Hematopoietic multipotent progenitor cell treated with erythropoietin and hydrocortisone succinate and interleukin-3 and kit ligand, for 17 days (in vitro differentiated cells): Measurements from ENCODE around the gene PRR11.
A peak's percentile ranks its signal among the peaks of the same experiment; 100 is the strongest.
"Not testable (repeated sequence)": the region's sequence is repeated elsewhere in the genome, so short reads cannot be mapped to it uniquely, and the experiment has no call there.

Experiments used
- DNase-seq: peaks from one replicate; pipeline ENCODE4 v3.0.0-alpha.2; 2015; ENCODE audit warnings: low spot score

Gene PRR11

DNA sequence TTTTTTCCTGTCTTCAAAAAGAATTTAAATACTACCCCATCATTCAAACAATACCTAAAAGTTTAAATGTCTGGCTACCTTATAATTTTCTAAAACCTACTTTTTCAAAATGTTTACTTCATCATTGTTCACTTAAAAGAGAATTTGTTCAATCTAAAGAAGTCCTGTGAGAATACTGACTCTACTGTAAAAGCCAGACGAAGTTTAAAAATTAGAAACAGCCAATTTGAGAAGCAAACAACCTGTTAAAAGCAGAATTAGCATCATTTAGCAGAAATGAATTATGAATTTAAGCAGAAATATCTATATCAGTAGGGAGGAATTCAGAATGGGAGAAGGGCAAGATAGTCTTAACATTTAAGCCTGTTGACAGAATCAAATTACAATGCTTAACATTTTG lies 2.6 kb upstream of the PRR11 start:
- DNase-seq: no peak

GRCh38 chr17:59154292-59154720 lies 1.2 kb upstream of the PRR11 start:
- no peak for DNase-seq

DNA sequence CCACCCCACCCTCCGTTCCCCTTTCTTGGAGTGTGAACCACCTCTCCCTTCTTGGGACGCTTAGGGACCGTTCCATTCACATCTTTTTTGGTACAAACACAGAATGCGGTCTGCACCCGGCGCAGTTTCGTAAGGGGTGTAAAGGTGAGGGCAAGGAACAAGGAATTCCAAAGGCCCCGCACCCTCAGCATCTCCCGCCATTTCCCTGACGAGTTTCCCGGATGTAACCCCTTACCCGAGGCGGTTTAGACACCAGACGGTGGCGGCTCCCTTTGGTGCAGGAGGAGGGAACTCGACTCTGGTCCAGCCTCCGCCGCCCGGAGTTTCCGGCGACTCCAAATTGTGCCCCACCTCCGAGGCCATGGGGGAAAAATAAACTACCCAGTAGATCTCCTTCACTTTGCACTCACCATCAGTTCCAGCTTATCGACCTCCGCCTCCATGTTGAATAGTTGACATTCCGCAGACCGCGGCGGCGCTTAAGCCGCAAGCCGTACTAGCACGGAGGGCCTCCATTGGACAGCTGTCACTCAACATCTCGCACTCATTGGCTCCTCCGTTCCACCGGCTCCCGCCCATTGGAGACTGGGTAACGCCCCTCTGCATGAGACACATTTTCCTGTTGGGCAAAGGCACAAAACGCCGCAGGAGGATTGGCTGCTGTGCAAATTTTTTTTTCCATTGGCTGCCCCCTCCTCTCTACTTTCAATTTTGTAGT lies 666 bp upstream of the PRR11 start, which contains the start of gene SKA2:
Gene SKA2, minus strand, starts transcription at position 466 of the 718 bp plus-strand sequence. Its CDS starts 23 bp downstream, at position 443.
- DNase-seq: no peak

GRCh38 chr17:59160157-59161025 lies 4.8 kb downstream of the PRR11 start:
- no peak for DNase-seq

- DNase-seq: no peak
Measured at GRCh38 chr17:59161477-59161876, 5.9 kb downstream of the PRR11 start.

- peak; percentile 45 for DNase-seq
Measured at GRCh38 chr17:59165933-59166342, 10.4 kb downstream of the PRR11 start.

DNA sequence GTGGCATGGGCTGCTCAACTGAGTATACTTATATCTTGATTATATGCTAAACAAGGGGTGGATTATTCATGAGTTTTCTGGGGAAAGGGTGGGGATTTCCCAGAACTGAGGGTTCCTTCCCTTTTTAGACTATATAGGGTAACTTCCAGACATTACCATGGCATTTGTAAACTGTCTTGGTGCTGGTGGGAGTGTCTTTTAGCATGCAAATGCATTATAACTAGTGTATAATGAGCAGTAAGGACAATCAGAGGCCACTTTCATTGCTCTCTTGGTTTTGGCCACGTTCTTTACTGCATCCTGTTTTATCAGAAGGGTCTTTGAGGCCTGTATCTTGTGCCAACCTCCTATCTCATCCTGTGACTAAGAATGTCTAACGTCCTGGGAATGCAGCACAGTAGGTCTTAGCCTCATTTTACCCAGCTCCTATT lies 12.0 kb downstream of the PRR11 start:
- DNase-seq: no peak

DNA sequence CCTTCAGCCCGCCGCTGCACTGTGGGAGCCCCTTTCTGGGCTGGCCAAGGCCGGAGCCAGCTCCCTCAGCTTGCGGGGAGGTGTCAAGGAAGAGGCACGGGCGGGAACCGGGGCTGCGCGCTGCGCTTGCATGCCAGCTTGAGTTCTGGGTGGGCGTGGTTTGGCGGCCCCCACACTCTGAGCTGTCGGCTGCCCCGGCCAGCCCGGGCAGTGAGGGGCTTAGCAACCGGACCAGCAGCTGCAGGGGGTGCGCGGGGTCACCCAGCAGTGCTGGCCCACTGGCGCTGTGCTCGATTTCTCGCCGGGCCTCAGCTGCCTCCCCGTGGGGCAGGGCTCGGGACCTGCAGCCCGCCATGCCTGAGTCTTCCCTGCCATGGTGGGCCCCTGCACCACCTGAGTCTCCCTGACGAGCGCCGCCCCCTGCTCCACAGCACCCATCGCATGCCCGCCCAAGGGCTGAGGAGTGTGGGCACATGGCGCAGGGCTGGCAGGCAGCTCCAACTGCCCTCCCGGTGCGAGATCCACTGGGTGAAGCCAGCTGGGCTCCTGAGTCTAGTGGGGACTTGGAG lies 17.0 kb downstream of the PRR11 start:
- DNase-seq: no peak

DNA sequence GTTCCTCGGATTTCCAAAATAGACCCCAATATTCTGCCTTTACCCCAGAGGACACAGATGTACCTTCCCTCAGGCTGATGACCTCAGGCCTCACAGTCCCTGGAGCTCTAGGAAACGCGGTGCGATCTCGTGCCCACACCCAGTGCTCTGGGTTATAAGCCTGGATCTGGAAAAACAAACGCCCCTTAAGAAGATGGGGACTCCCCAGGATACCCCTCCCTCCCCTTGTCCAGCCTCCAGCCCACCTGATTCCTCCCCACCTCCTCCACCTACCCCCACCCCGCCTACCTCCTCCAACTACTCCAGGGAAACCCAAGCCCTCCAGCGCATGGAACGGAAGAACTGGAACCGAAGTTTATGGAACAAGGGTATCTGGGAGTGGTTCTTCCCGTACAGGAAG lies 19.1 kb downstream of the PRR11 start:
- no peak for DNase-seq

DNA sequence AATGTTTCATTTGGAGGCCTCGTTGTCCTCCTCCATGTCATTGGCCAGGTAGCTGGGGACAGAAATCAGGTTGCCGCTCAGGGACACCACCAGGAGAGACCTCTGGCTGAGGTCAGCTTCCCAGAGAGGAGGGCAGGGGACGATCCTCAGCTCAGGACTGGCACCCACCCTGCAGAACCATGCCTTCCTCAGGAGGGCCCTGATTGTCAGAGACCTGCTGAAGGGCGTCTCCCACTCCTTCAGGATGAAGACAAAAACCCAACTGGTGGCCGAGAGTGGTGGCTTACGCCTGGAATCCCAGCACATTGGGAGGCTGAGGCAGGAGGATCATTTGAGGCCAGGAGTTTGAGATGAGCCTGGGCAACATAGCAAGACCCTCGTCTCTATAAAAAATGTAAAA lies 19.5 kb downstream of the PRR11 start:
- DNase-seq: no peak

DNA sequence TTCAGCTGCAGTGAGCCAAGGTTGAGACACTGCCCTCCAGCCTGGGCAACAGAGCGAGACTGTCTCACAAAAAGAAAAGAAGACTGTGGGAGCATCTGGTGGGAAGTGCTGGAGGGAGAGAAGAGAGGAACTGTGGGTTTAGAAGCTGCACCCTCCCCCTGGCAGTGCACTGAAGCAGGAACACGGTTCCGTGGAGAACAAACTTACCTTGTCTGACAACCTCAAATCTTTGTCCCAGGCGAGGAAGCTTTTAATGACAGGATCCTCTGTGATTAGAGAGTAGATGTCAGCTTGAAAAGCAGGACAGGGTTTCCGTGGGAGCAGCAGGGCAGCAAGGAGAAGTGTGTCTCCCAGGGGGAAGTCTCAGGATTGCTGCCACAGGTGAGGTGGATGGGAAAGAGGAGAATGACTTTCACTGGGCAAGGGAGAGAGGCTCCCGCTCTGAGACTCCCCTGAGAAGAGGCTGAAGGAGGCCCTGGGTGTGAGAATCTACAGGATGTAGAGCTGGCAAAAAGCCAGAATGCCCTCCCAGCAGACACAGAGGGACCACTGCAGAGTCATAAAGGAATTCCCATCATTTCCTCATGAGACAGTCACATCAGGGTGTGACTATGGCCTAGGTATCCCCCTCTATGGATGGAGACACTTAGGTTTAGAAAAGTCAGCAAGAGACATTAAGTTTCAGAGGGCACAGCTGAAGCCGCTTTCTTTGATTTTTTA lies 22.9 kb downstream of the PRR11 start:
- DNase-seq: no peak

DNA sequence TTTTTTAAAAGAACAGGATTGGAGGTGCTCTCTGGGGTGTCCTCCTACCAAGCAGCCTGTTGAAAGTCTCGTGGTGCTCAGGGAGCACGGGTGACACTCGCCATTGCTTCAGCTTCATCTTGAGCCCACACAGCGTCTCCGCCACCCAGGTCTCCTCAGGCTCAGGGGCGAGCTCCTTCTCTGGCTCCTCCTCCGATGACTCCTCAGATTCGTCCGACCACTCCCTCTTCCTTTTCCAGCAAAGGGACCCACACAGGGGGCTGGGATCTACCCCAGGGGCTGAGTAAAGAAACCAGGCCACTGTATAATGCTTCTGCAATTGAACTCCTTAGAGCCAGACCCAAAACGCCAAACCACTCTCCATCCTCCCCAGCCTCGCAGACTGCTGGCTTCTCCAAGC lies 24.1 kb downstream of the PRR11 start:
- not testable (repeated sequence) for DNase-seq

DNA sequence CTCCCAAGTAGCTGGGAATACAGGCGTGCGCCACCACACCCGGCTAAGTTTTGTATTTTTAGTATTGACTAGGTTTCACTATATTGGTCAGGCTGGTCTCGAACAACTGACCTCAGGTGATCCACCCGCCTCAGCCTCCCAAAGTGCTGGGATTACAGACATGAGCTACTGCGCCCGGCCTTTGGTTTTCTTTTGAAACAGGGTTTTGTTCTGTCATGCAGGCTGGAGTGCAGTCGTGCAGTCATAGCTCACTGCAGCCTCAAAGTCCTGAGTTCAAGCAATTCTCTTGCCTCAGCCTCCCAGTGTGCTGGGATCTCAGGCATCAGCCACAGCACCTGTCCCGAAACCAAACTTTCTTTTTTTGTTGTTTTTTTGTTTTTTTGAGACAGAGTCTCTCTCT lies 25.1 kb downstream of the PRR11 start:
- no peak for DNase-seq

DNA sequence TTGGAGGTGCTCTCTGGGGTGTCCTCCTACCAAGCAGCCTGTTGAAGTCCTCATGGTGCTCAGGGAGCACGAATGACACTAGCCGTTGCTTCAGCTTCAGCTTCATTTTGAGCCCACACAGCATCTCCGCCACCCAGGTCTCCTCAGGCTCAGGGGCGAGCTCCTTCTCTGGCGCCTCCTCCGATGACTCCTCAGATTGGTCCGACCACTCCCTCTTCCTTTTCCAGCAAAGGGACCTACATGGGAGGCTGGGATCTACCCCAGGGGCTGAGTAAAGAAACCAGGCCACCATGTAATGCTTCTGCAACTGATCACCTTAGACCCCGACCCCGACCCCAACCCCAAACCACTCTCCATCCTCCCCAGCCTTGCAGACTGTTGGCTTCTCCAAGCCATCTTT lies 25.9 kb downstream of the PRR11 start:
- no peak for DNase-seq

DNA sequence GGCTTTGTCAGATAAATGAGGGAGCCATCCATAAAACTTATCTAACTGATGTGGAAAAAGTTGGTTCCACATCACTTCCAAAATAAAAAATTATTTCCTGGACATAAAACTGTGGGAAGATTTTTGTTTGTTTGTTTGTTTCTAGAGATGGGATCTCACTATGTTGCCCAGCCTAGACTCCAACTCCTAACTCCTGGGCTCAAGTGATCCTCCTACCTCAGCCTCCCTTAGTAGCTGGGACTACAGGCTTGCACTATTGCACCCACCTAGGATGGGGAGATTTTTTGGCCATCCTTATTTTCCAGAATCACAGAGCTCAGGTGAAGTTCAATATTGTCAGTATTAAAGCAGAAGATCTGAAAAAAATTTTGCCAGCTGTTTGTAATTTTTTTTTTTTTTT lies 30.5 kb downstream of the PRR11 start:
- no peak for DNase-seq

DNA sequence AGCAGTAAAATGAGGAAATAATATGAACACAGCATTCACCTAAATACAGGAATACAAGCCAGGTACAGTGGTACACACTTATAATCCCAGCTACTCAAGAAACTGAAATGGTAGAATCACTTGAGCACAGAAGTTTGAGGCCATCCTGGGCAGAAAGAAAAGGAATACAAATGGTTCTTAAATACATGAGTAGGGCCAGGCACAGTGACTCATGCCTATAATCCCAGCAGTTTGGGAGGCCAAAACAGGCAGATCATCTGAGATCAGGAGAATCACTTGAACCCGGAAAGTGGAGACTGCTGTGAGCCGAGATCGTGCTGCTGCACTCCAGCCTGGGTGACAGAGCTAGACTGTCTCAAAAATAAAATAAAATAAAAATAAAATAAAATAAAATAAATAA lies 31.3 kb downstream of the PRR11 start:
- no peak for DNase-seq

GRCh38 chr17:59190806-59191205 lies 35.3 kb downstream of the PRR11 start:
- DNase-seq: no peak

DNA sequence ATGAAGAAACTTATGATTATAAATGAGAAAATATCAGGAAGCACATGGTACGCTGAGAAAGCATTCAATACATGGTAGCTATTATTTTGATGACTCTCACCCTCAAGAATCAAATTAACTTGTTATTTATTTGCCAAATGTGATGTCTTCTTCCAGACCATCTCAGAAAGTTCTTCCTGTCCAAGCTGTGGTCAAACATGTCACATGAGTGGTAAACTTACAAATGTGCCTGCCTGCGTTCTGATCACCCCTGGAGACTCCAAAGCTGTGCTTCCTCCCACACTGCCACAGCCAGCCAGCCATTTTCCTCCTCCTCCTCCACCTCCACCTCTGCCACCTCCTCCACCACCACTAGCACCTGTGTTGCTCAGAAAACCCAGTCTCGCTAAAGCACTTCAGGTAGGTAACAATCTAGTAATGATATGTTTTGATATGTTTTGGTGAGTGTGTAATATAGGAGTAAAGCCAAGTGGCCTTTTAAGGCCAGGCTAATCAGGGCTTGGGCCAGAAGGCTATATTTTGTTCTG lies 37.9 kb downstream of the PRR11 start:
- DNase-seq: no peak

DNA sequence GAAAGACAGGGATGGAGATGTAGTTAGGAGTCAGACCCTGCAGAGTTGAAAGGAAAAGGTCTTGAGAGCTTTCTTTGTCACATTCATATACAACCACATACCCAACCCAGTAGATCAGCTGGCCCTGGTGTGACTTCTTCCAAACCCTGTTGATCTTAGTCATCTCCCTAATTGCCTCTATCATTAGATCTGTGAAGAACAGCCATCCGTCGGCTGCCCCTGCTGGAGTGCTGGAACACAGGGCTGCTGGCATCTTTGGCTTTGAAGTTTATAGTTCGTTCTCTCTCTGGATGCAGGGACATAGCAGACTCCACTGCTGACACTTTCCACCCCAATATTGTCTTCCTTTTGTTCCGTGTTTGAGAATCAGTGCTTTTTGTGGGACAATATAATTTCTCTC lies 43.9 kb downstream of the PRR11 start:
- no peak for DNase-seq

DNA sequence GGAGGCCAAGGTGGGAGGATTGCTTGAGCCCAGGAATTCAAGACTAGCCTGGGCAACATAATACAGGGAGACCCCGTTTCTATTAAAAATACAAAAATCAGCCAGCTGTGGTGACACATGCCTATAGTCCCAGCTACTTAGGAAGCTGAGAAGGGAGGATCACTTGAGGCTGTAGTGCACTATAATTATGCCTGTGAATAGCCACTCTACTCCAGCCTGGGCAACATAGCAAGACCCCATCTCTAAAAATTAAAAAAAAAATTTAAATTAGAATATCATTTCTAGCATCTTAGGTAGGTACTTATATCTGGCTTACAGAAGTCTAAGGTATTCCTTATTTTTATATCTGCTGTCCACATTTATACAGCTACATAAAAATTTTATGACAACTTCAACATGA lies 46.8 kb downstream of the PRR11 start:
- DNase-seq: no peak

DNA sequence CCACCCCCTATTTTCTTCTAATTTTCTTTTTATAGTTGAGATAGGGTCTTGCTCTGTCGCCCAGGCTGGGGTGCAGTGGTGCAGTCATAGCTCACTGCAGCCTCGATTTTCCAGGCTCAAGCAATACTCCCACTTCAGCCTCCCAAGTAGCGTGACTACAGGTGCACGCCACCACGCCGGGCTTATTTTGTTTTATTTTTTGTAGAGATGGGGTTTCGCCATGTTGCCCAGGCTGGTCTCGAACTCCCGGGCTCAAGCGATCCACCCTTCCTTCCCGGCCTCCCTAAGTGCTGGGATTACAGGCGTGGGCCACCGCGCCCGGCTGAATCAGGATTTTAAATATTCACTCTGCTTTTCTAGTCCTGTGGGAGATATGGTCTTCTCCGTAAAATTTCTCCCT lies 63.8 kb downstream of the PRR11 start:
- DNase-seq: no peak

GRCh38 chr17:59219992-59220327 lies 64.4 kb downstream of the PRR11 start:
- DNase-seq: no peak
